K562 treated with DMSO at 1 percent for 24 hours (cell line): ENCODE measurements around the gene PAPOLG. TPM values are rescaled to one million over a fixed set of nuclear protein-coding genes. Genes with fewer than 3 reads are reported as not detected.

Experiments used
- total RNA-seq: library from RNA; unstranded; fragments of 300-600 nt; gene quantifications from 2 replicates; pipeline ENCODE4 v1.2.3, GENCODE V29; 2022; ENCODE audit warnings: low read depth; ENCODE audit not compliant: insufficient read depth

PAPOLG gene
- total RNA-seq: 4.8 and 5.6 TPM in 2 replicates

DNA sequence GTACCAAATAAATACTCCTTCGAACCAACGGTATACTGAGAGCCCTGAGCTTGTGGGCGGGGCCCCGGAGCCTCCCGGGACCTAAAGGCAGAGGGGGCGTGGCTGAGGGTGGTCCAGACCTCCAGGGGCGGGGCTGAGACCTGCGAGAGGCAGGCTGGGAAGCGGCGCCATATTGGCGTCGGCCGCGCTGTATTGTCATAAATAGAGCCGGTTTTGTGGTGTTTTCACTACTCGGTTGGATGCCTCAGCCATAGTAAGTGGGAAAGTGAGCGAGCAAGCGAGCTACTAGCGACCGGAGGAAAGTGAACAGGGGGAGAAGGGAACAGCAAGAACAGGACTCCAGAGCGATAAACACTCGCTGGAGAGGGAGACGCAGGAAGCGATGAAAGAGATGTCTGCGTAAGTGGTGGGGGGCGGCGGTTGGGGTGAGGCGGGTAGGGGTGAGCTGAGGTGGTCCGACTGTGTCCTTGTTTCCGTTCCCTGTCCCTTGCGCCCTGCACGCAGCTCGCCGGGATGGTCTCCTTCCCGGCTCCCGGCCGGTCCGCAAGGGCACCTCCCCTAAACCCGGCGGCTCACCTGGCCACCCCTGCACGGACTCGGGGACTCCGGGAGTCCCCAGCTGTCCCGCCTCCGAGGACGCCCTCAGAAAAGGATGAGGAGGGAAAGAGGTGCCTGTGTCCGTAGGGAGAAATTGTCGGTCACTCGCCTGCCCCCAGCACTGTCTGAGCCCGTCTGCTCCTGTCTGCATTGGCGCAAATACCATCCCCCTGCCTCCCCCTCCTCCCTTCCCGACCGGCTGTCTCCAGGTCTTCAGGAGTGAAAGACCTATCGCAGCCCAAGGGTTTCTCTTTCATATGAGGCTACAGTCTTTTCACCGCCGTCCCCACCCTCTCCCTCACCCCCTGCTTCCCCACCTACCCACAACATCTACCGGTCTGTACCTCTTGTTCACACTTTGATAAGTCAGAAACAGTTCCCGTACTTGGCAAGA lies at the start of gene PAPOLG:
TSS of gene PAPOLG (plus strand) at position 172 of the 991 bp plus-strand sequence. CDS start at position 383, 211 bp downstream.

Other genes starting within 250 kb of the PAPOLG start
- not detected in 2 replicates for gene BCL11A, start 202.6 kb upstream of the PAPOLG start, total RNA-seq
- gene REL, start 125.3 kb downstream of the PAPOLG start, total RNA-seq: 3.6 and 4.0 TPM in 2 replicates